Astrocyte (in vitro differentiated cells and primary cell): ENCODE measurements around the gene KCTD19. TPM values are rescaled to one million over a fixed set of nuclear protein-coding genes. Genes with fewer than 3 reads are reported as not detected.

ENCODE experiments used
- DNase-seq: peaks from one replicate; pipeline ENCODE4 v3.0.0-alpha.2; 2010; ENCODE audit warnings: low read depth
- FAIRE-seq: peaks from 2 replicates; lab custom pipeline; 2011; peaks lifted over from hg19 to GRCh38; lab: Jason Lieb, UNC
- H2AFZ ChIP-seq: 2 replicates; pipeline ENCODE4 v1.6.0; 2012; ENCODE audit warnings: low read depth, low read length, inconsistent platforms
- H3K27ac ChIP-seq: 2 replicates; pipeline ENCODE4 v1.5.1; 2011; ENCODE audit warnings: low read depth, low read length, inconsistent platforms
- H3K27me3 ChIP-seq: 2 replicates; pipeline ENCODE4 v1.6.0; 2011; ENCODE audit warnings: low read length, inconsistent platforms; ENCODE audit not compliant: insufficient read depth
- H3K36me3 ChIP-seq: 2 replicates; pipeline ENCODE4 v1.5.1; 2011; ENCODE audit warnings: low read length, inconsistent platforms; ENCODE audit not compliant: insufficient read depth
- H3K4me1 ChIP-seq: 2 replicates; pipeline ENCODE4 v1.5.1; 2011; ENCODE audit warnings: low read length, inconsistent platforms; ENCODE audit not compliant: insufficient read depth
- H3K4me2 ChIP-seq: 2 replicates; pipeline ENCODE4 v1.6.0; 2012; ENCODE audit warnings: low read length, inconsistent platforms
- H3K4me3 ChIP-seq: 2 replicates; pipeline ENCODE4 v1.5.1; 2011; ENCODE audit warnings: low read depth, mild to moderate bottlenecking, low read length, inconsistent platforms; ENCODE audit not compliant: insufficient read depth
- H3K79me2 ChIP-seq: 2 replicates; pipeline ENCODE4 v1.6.0; 2012; ENCODE audit warnings: mild to moderate bottlenecking, low read length, inconsistent platforms; ENCODE audit not compliant: insufficient read depth
- H3K9ac ChIP-seq: 2 replicates; pipeline ENCODE4 v1.6.0; 2012; ENCODE audit warnings: mild to moderate bottlenecking, low read length, inconsistent platforms
- H3K9me3 ChIP-seq: 2 replicates; pipeline ENCODE4 v1.5.1; 2012; ENCODE audit warnings: low read depth, mild to moderate bottlenecking, low read length, inconsistent platforms; ENCODE audit not compliant: insufficient read depth
- H4K20me1 ChIP-seq: 2 replicates; pipeline ENCODE4 v1.6.0; 2012; ENCODE audit warnings: low read length, inconsistent platforms; ENCODE audit not compliant: insufficient read depth
- H3K27ac Mint-ChIP-seq: one replicate; pipeline ENCODE4 v1.8.0; 2021; ENCODE audit warnings: mild to moderate bottlenecking, mixed read lengths; ENCODE audit not compliant: unreplicated experiment
- H3K27me3 Mint-ChIP-seq: one replicate; pipeline ENCODE4 v1.8.0; 2021; ENCODE audit warnings: low read depth, mixed read lengths; ENCODE audit not compliant: unreplicated experiment
- H3K36me3 Mint-ChIP-seq: one replicate; pipeline ENCODE4 v1.8.0; 2021; ENCODE audit warnings: low read depth, mixed read lengths; ENCODE audit not compliant: unreplicated experiment
- H3K4me1 Mint-ChIP-seq: one replicate; pipeline ENCODE4 v1.8.0; 2021; ENCODE audit warnings: low read depth, mixed read lengths; ENCODE audit not compliant: unreplicated experiment
- H3K4me3 Mint-ChIP-seq: one replicate; pipeline ENCODE4 v1.8.0; 2021; ENCODE audit warnings: mild to moderate bottlenecking, moderate library complexity, mixed read lengths; ENCODE audit not compliant: unreplicated experiment
- H3K9me3 Mint-ChIP-seq: one replicate; pipeline ENCODE4 v1.8.0; 2021; ENCODE audit warnings: mild to moderate bottlenecking, mixed read lengths; ENCODE audit not compliant: unreplicated experiment
- CTCF ChIP-seq: IDR thresholded peaks from 2 replicates; pipeline ENCODE4 v1.5.1; 2011; ENCODE audit warnings: low read depth, mild to moderate bottlenecking, inconsistent platforms, low read length, moderate library complexity; ENCODE audit not compliant: insufficient read depth
- EZH2 ChIP-seq: IDR thresholded peaks from 2 replicates; pipeline ENCODE4 v1.6.1; 2012; ENCODE audit warnings: mild to moderate bottlenecking, low read length, inconsistent platforms; ENCODE audit not compliant: insufficient read depth
- total RNA-seq: library from RNA; stranded (reverse); gene quantifications from 2 replicates; pipeline ENCODE4 v1.2.1, GENCODE V29; 2021

KCTD19 gene
- total RNA-seq, 1 donor from 2014 or later, result not detected

- H3K4me1 Mint-ChIP-seq, result peaks cover 16% of the 10 kb centered on the region
- DNase-seq (peak; percentile 100), FAIRE-seq (peak; percentile 91)
- H3K27ac Mint-ChIP-seq, result peak overlapping the region; percentile 87
- TF ChIP-seq CTCF (no peak), EZH2 (no peak)
- peaks cover 2% of the 10 kb centered on the region for H3K36me3 Mint-ChIP-seq
- peaks cover 18% of the 10 kb centered on the region for H3K27me3 Mint-ChIP-seq
- no peaks in the 10 kb centered on the region for H3K9me3 ChIP-seq
- H3K4me3 ChIP-seq, result no peak overlapping the region
- H3K9ac ChIP-seq, result peak overlapping the region; percentile 70
- H3K4me1 ChIP-seq, result peaks cover 18% of the 10 kb centered on the region
- no peak overlapping the region for H3K4me3 Mint-ChIP-seq
- H3K27ac ChIP-seq, result peak overlapping the region; percentile 88
- H3K27me3 ChIP-seq, result no peaks in the 10 kb centered on the region
- no peak overlapping the region for H2AFZ ChIP-seq
- H3K79me2 ChIP-seq, result no peaks in the 10 kb centered on the region
- no peaks in the 10 kb centered on the region for H4K20me1 ChIP-seq
- peak overlapping the region; percentile 60 for H3K4me2 ChIP-seq
- H3K9me3 Mint-ChIP-seq, result no peaks in the 10 kb centered on the region
- H3K36me3 ChIP-seq, result no peaks in the 10 kb centered on the region
Measured at GRCh38 chr16:67311607-67312488, 14.7 kb downstream of the KCTD19 start.

- Mint-ChIP-seq H3K36me3 (peaks cover 2% of the 10 kb centered on the region), H3K4me3 (no peak overlapping the region), H3K9me3 (peaks cover 1% of the 10 kb centered on the region), H3K27me3 (peaks cover 16% of the 10 kb centered on the region), H3K4me1 (peaks cover 16% of the 10 kb centered on the region), H3K27ac (peak overlapping the region; percentile 87)
- H2AFZ ChIP-seq, result no peak overlapping the region
- H3K27ac ChIP-seq, result no peak overlapping the region
- no peak overlapping the region for H3K9ac ChIP-seq
- H3K4me1 ChIP-seq, result peaks cover 18% of the 10 kb centered on the region
- H3K9me3 ChIP-seq, result peaks cover 4% of the 10 kb centered on the region
- no peaks in the 10 kb centered on the region for H3K79me2 ChIP-seq
- DNase-seq, result no peak
- no peak for FAIRE-seq
- no peak for TF ChIP-seq CTCF
- TF ChIP-seq EZH2, result no peak
- no peak overlapping the region for H3K4me2 ChIP-seq
- H3K4me3 ChIP-seq, result no peak overlapping the region
- H3K36me3 ChIP-seq, result no peaks in the 10 kb centered on the region
- no peaks in the 10 kb centered on the region for H4K20me1 ChIP-seq
- H3K27me3 ChIP-seq, result no peaks in the 10 kb centered on the region
Measured at GRCh38 chr16:67310561-67310960, 16.0 kb downstream of the KCTD19 start.
